HCT116 (cell line): ENCODE measurements around the gene CYBA.

Experiments used
- ATF3 ChIP-seq: IDR thresholded peaks from 2 replicates; pipeline ENCODE4 v1.6.1; 2012
- CTCF ChIP-seq, 3 experiments: fragments of 200-600 bp in 1 of 3; sonication (generic) in 1 of 3; IDR thresholded peaks in 2 of 3; conservative IDR thresholded peaks in 1 of 3; 2 replicates each; pipeline ENCODE4 v1.5.1; 2012 to 2017; ENCODE audit warnings: low read depth in 2 of 3, low read length in 2 of 3, antibody characterized with exemption in 1 of 3, borderline replicate concordance in 1 of 3, control low read depth in 1 of 3, mild to moderate bottlenecking in 1 of 3, mixed read lengths in 1 of 3, mixed run types in 1 of 3, moderate library complexity in 1 of 3; ENCODE audit not compliant: insufficient read depth in 1 of 3
- ELF1 ChIP-seq: IDR thresholded peaks from 2 replicates; pipeline ENCODE4 v1.6.1; 2012; ENCODE audit warnings: low read depth, borderline replicate concordance
- EZH2 ChIP-seq: fragments of 200-600 bp; sonication (generic); IDR thresholded peaks from 2 replicates; pipeline ENCODE4 v1.6.1; 2017; ENCODE audit warnings: antibody characterized with exemption, mixed run types
- EZH2phosphoT487 ChIP-seq: fragments of 200-600 bp; IDR thresholded peaks from 2 replicates; pipeline ENCODE4 v1.6.1; 2018; ENCODE audit warnings: antibody characterized with exemption, borderline replicate concordance
- POLR2A ChIP-seq: IDR thresholded peaks from 2 replicates; pipeline ENCODE4 v1.7.0; 2011; ENCODE audit warnings: borderline replicate concordance; ENCODE audit not compliant: insufficient read depth, insufficient read length; ENCODE audit errors: extremely low read depth
- POLR2AphosphoS5 ChIP-seq: IDR thresholded peaks from 2 replicates; pipeline ENCODE4 v1.6.1; 2011; ENCODE audit warnings: mild to moderate bottlenecking, low read depth, low read length, moderate library complexity
- RAD21 ChIP-seq: IDR thresholded peaks from 2 replicates; pipeline ENCODE4 v1.6.1; 2012; ENCODE audit warnings: low read depth, mild to moderate bottlenecking
- SIN3A ChIP-seq: IDR thresholded peaks from 2 replicates; pipeline ENCODE4 v1.6.1; 2012; ENCODE audit warnings: low read depth
- SP1 ChIP-seq: IDR thresholded peaks from 2 replicates; pipeline ENCODE4 v1.6.1; 2012; ENCODE audit warnings: low read depth
- SRF ChIP-seq: IDR thresholded peaks from 2 replicates; pipeline ENCODE4 v1.6.1; 2012; ENCODE audit warnings: low read depth
- YY1 ChIP-seq: IDR thresholded peaks from 2 replicates; pipeline ENCODE4 v1.6.1; 2011; ENCODE audit warnings: low read length, low read depth, moderate library complexity, mild to moderate bottlenecking; ENCODE audit not compliant: insufficient replicate concordance; ENCODE audit errors: extremely low read depth
- ZFX ChIP-seq: fragments of 450-650 bp; IDR thresholded peaks from 2 replicates; pipeline ENCODE4 v1.6.1; 2017

GRCh38 chr16:88633684-88634140, 17.1 kb downstream of the CYBA start:
- TF ChIP-seq CTCF (IDR thresholded peaks at IDR 0.05 in 2 of 3, conservative IDR thresholded peaks at IDR 0.05 in 1 of 3; ENCODE audit: borderline replicate concordance in 1 of 3, insufficient read depth in 1 of 3, low read depth in 2 of 3, low read length in 2 of 3) = peak in 2 of 3 experiments; percentile 49 to 52; a peak in 4 of 6 replicates
- TF ChIP-seq YY1 = no peak
- TF ChIP-seq ZFX = no peak
- no peak for TF ChIP-seq EZH2
- 0 out of 2 replicates have a peak, but pooled peaks have one; percentile 4 for TF ChIP-seq POLR2AphosphoS5
- TF ChIP-seq POLR2A = no peak
- no peak; the same call in 1 of the 2 replicates for TF ChIP-seq RAD21
- TF ChIP-seq SRF = no peak
- TF ChIP-seq ATF3 = no peak
- no peak for TF ChIP-seq SIN3A
- no peak for TF ChIP-seq ELF1
- TF ChIP-seq EZH2phosphoT487 = no peak
- TF ChIP-seq SP1 = no peak
